C4-2B (cell line): Measurements from ENCODE around the gene PRPF40A.

Source experiments
- ZFX ChIP-seq: fragments of 450-650 bp; IDR thresholded peaks from 2 replicates; pipeline ENCODE4 v1.6.1; 2017
- TF ChIP-seq, protein P1 (sequence below): fragments of 450-650 bp; conservative IDR thresholded peaks from 2 replicates; pipeline ENCODE4 v1.5.1; 2017; ENCODE audit warnings: mild to moderate bottlenecking

DNA sequence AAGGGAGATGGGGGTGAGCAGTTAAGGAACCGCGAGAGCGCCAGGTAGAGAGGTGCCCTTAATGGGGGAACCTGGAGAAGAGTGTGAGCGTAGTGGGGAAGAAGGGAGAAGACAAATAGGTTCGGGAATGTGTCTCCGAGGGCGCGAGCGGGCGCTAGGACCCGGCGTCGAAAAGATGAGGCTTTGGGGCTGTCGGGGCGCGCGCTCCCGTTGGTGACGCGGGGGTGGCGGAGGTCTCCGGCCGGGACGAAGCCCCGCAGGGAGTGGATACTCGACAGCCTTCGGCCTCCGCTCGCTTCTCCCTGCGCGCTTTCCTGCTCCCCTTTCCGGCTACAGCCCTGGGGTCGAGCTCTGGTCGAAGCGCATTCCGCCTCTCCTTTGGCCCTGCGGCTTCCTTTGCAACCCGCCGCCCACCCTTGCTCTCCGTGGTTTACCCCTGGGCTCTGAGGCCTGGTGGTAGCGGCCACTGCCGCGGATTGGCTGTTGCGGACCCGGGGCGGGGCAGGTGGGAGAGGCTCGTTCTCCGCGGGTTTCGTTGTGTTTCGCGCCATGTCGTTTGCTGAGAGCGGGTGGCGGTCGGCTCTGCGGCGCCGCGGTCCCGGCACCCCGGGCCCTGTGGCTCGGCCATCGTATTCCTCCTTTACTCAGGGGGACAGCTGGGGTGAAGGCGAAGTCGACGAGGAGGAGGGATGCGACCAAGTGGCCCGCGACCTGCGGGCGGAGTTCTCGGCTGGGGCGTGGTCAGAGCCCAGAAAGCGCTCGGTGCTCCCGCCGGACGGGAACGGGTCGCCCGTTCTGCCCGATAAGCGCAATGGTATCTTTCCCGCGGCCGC is 1.0 kb upstream of the PRPF40A start, which contains the start of gene ARL6IP6:
- TF ChIP-seq, protein P1, sequence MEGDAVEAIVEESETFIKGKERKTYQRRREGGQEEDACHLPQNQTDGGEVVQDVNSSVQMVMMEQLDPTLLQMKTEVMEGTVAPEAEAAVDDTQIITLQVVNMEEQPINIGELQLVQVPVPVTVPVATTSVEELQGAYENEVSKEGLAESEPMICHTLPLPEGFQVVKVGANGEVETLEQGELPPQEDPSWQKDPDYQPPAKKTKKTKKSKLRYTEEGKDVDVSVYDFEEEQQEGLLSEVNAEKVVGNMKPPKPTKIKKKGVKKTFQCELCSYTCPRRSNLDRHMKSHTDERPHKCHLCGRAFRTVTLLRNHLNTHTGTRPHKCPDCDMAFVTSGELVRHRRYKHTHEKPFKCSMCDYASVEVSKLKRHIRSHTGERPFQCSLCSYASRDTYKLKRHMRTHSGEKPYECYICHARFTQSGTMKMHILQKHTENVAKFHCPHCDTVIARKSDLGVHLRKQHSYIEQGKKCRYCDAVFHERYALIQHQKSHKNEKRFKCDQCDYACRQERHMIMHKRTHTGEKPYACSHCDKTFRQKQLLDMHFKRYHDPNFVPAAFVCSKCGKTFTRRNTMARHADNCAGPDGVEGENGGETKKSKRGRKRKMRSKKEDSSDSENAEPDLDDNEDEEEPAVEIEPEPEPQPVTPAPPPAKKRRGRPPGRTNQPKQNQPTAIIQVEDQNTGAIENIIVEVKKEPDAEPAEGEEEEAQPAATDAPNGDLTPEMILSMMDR = no peak
- TF ChIP-seq ZFX = no peak
